ENCODE data around the gene DCAF11. TPM values are rescaled to one million over a fixed set of nuclear protein-coding genes. Genes with fewer than 3 reads are reported as not detected.

DCAF11 gene
- polyA plus RNA-seq (ENCODE audit: insufficient read length), result 75.4 TPM
- long read RNA-seq, donor 1, full-length matches to known transcripts, result 4 of 4 reads
- long read RNA-seq, donor 1, partial matches to known transcripts, result 0 of 4 reads
- long read RNA-seq, donor 1, other reads (novel, unspliced or antisense), result 0 of 4 reads
- long read RNA-seq, donor 2, full-length matches to known transcripts, result 10 of 33 reads
- long read RNA-seq, donor 2, partial matches to known transcripts, result 23 of 33 reads
- long read RNA-seq, donor 2, other reads (novel, unspliced or antisense), result 0 of 33 reads
- long read RNA-seq, donor 3, full-length matches to known transcripts, result 8 of 8 reads
- long read RNA-seq, donor 3, partial matches to known transcripts, result 0 of 8 reads
- long read RNA-seq, donor 3, other reads (novel, unspliced or antisense), result 0 of 8 reads
- long read RNA-seq, donor 4, result 0 reads
- long read RNA-seq, donor 5, full-length matches to known transcripts, result 11 of 46 reads
- long read RNA-seq, donor 5, partial matches to known transcripts, result 35 of 46 reads
- long read RNA-seq, donor 5, other reads (novel, unspliced or antisense), result 0 of 46 reads
- long read RNA-seq, donor 6, full-length matches to known transcripts, result 5 of 22 reads
- long read RNA-seq, donor 6, partial matches to known transcripts, result 17 of 22 reads
- long read RNA-seq, donor 6, other reads (novel, unspliced or antisense), result 0 of 22 reads
- long read RNA-seq, donor 7, full-length matches to known transcripts, result 17 of 47 reads
- long read RNA-seq, donor 7, partial matches to known transcripts, result 30 of 47 reads
- long read RNA-seq, donor 7, other reads (novel, unspliced or antisense), result 0 of 47 reads
- long read RNA-seq, donor 8, full-length matches to known transcripts, result 5 of 5 reads
- long read RNA-seq, donor 8, partial matches to known transcripts, result 0 of 5 reads
- long read RNA-seq, donor 8, other reads (novel, unspliced or antisense), result 0 of 5 reads

DNA sequence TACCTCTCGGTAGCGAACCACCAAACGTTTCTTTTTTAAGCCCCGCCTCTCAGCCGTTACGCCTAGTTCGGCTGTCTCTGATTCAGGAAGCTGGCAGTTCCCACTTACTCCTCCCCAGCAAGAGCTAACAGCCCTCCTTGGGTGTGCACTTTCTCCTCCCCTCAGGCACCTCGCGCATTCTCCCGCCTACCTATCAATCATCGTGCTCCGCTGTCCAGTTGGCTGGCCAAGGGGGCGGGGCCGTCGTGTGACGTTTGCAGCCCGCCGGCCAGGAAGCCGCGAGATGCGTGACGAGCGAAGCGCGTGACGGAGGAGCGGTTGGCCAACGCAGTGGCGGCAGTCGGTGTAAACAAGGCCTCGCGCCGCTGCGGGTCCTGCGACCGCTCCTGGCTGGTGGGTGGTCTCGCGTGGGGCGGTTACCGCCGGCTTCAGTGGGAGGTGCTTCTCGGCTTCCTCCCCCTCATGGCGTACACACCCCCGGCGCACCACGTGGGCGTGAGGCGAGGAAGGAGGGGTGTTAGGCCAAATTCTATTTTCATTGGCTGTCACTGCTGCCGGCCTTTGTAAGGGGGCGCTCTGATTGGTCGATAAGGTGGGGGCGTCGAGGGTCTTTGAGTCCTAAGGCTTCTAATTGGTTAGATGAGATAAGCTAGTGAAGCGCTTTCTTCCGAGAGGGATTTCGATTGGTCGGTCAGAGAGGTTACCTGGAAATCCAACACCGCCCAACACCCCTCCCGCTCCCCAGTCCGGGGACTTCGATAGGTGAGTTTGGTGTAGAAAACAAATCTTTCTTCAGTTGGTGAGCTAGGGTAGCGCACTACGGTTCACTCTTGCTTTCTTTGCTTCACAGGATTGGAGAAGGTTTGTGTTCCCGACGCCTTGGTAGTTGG, at the start of gene DCAF11, which contains the start of gene NRL:
Gene DCAF11, plus strand, starts transcription at position 246 of the 890 bp plus-strand sequence. CDS start 818 bp downstream, outside the sequence.
Gene NRL, minus strand, starts transcription at position 418 of the 890 bp plus-strand sequence. CDS start 32,101 bp downstream, outside the sequence.
- DNase-seq, result peak; percentile 100

DNA sequence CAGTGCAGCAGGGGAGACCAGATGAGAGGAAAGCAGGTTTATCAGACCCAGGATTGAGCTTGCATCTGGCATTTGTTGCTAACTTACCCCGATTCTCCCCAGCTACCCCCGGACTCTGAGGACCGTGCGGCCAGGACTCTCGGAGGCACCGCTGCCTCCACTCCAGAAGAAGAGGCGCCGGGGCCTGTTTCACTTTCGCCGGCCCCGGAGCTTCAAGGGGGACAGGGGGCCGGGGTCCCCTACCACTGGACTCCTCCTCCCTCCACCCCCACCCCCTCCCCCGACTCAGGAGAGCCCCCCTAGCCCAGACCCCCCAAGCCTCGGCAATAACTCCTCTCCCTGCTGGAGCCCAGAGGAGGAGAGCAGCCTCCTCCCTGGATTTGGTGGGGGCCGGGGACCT, 49.7 kb upstream of the DCAF11 start:
- no peak for DNase-seq

DNA sequence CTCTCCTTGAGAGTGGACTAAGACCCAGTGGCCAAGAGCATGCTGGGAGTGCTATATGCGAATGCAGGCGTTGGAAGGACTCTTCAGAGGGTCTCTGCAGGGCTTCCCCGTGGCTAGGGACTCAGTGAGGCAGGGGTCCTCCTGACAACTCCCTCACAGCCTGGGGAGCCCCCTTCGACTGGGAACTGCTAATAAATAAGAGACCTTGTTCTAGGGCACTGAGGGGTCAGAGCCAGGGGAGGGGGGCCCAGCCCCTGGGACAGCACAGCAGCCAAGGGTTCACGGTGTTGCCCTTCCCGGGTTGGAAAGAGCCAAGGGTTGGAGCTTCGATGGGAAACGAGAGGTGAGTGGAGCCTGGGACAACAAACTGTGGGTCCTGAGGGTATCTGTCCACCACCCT, 49.2 kb upstream of the DCAF11 start:
- no peak for DNase-seq

DNA sequence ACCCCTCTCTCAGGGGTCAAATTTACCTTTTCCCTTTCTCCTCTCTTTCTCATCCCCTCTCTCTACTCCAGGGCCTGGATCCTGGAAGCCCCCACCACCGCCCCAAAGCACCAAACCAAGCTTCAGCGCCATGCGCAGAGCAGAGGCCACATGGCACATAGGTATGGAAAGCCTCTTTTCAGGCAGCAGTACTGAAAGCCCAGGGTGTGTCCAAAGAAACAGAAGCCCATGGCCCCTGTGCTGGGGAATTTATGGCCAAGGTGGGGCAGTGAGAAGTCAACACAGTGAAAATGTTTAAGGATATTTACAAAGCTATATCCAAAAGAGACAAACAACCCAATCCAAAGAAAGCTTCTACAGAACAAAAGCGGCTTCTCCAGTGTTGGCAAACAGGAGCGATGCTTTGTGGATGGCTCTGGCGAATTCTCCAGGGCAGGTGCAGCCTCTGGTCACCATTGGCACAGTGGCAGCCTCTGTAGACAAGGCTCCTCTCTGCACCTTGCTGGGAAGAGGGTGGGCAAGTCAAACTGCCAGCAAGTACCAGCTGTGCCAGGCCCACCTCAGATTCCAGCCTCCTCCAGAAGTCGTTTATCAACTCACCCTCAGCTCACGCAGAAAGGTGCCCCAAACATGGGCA, 48.0 kb upstream of the DCAF11 start:
- DNase-seq, result no peak

DNA sequence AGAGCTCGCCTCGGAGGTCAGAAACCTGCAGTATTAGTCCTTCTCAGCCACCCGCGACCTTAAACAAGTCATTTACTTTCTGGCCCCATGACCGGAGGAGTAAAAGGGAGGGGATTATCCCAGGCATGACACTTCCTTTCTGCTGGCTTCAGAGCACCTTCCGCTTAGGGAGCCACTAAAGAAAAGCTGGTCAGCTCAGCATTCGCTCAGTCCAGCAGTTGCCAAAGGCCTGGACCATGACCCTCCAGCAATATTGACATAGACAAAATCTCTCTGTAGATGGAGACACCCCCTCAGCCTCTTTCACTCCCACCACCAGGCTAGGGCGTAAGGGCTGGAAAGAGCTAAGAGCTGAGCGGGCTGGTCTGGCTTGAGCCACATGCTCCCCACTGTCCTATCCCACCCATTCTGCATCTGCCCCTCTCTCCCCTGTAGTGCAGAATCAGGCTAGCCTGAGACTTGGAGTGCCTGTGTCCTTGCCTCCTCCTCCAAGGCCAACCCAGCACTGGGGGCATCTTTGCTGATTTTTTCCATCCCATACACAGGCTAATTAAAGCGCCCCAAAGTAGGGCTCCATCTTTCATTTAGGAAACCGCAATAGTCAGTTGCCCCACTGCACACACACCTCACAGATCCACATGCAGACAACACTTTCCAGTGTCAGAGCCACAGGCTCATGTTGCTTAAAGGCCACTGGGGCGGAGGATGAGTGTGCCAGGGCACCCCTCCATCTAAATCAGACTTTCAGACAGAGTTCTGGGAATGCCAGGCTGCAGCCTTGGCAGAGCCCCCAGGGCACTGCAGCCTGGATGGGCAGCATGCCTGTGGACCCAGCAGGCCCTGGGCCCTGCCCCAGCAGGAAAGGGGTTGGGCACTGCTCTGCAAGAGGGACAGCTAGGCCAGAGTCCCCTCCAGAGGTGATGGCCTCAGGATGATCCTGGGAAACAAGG, 47.2 kb upstream of the DCAF11 start:
- DNase-seq, result no peak

DNA sequence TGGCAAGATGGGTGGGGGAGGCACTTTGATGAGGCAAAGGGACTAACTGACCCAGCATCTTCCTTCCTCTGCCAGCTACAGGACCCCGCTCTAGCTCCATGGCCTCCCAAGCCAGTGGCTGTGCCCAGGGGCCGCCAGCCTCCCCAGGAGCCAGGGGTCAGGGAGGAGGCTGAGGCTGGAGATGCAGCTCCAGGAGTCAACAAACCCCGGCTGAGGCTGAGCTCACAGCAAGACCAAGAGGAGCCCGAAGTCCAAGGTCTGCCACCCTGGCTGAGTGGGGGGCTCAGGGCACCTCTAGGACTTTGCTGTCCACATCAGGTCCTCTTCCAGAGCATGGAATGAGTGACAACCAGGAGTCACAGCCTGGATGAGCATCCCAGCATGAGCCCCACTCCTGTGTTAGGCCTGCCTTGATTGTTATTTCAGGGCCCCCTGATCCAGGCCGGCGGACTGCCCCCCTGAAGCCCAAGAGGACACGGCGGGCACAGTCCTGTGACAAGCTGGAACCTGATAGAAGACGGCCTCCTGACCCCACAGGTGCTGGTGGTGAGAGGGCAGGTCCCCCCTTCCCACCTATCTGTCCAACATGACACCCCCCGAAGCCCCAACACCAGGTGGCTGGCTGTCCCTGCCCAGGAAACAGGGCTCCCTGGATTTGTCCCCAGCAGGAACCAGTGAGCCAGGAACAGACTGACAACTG, 45.7 kb upstream of the DCAF11 start:
- no peak for DNase-seq

DNA sequence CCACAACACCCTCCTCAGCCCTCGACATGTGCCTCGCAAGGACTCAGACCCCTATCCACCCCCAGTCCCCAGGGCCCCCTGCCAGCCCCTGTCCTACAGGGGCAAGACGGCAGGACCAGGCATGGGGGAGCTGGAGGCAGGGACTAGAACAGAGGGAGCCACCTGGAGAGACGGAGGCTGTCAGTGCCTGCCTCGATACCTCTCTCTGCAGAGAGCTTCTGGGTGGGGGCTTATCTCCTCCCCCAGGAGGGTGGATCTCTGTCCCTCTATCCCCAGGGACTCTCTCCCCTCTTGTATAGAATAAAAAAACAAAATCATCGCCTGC, 45.2 kb upstream of the DCAF11 start:
- no peak for DNase-seq

DNA sequence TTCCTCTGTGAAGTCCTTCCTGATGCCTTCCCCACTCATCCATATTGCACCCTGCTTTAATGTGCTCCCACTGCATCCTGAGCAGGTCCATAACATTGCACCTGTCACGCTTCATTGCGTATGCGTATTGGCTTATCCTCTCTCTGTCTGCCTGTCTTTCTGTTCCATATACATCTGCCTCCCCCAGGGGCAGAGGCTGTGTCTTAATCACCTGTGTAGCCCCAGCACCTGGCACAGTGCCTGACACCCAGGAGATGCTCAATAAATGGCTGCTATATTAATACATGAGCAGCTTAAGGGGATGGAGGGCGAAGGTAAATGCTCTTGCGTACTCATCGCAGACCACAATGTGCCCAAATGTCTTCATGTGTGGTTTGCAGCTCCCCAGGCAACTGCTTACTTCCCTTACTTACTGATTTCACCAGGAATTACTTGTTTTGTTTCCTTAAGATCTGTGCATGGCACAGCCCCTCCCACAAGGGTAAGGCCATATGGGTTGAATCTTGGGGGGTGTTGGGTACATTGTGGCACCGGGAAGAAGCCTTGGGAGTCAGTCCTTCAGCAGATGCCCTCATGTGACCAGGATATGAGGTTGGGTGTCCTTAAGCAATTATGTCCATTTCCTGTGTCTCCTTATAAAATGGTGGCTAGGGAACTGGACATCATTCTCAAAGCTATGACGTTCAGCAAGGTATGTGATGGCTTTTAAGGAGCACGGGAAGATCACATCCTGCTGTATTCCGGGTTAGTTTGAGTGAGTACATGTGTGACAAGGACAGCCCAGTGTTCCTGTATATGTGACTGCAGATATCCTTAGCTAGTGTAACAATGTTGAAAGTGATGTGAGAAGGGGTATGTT, 44.1 kb upstream of the DCAF11 start:
- no peak for DNase-seq

DNA sequence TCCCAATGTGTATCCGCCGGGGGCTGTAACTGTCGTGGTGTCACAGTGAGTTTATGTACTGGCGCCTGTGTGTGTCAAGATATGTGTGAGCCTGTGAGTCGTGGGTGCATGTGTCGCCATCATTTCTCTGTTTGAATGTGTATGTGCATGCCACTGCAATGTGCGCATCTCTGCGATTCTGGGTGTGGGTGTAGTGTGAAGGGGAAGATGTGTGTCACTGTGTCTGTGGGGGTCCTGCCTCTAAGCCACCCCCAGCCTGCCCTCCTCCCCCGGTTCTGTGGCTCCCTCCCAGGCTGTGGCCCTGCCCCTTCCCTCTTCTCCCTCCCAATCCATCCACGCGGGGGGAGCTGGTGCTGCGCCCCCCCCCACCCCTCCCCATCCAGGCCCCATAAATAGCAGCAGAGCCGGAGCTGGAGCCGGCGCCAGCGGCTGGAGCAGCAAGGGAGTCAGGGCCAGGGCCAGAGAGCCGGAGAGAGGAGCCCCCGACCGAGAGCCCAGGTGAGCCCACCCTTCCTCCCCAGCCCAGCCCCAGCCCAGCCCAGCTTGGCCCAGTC, 43.4 kb upstream of the DCAF11 start, which contains the start of gene CPNE6:
Gene CPNE6, plus strand, starts transcription at position 419 of the 554 bp plus-strand sequence. CDS start 1,375 bp downstream, outside the sequence.
- no peak for DNase-seq

DNA sequence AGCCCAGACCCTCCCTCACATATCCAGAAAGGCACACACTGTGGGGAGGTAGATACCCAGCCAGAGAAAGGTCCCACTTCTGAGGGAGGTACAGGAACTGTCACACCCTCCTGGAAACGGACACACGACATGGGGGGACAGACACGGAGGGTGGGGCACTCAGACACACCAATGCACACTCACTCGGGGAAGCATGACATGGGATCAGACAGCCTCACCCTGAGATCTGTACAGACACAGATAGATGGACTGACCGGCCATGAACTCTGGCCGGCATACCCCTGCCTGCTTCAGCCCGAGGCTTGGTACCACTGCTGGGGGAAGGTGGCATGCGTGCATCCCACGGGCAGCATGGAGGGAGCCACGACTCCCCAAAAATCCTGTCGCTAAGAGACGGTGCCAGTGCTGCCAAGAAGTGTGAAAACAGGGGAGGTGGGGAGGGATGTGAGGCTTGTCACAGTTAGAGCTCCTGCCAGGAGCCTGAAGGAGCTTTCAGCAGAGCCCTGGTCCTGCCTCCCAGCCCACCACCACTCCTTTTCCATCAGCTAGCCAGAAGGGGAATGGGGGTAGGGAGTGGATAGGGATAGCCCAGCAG, 42.6 kb upstream of the DCAF11 start:
- DNase-seq, result no peak

DNA sequence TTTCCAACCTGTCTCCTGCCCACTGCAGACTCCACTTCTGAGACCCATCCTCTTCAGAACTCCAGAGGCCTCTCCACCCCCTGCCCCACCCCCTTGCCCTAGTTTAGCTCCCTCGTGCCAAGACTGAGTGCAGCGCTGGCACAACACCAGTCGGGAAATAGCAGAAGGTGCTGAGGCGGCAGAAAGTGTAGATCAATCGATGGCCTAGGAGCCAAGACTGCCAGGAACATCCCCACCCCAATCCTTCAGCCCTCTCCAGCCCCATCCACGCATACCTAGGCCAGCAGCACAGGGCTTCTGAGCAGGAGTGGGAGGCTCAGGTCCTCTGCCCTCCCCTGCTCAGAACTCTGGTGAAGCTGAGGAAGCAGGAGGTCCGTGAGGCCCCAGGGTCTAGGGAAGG, 42.1 kb upstream of the DCAF11 start:
- DNase-seq, result no peak

DNA sequence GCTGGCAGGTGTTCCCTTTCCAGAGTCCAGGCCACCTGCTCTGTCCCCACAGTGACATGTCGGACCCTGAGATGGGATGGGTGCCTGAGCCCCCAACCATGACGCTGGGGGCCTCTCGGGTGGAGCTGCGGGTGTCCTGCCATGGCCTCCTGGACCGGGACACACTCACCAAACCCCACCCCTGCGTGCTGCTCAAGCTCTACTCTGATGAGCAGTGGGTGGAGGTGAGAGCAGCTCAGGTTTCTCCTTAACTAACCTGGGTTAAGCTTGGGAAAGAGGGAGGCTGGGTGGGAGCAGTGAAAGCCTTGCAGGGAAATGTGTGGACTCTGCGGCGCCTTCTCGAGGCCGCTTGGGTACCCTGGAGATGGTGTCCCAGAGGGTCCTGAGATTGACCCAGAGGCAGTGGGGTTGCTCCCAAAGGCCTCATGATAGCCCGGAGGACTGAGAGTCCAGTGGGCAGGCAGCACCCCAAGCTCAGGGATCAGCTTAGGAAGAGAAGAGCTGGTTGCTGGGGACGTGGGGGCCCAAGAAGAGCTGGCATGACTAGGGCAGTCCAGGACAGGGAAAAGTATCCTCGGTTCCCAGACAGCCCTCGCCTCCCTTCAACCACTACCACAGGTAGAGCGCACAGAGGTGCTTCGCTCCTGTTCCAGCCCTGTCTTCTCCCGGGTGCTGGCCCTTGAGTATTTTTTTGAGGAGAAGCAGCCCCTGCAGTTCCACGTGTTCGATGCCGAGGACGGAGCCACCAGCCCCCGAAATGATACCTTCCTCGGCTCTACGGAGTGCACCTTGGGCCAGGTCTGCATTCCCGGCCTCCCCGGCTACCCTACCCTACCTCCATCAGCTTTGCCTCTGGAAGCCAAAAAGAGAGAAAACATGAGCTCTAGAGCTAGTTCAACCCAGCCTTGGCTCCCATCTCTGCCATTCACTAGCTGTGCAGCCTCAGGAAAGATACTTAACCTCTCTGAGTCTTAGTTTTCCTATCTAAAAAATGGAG, 41.4 kb upstream of the DCAF11 start:
- DNase-seq, result no peak

DNA sequence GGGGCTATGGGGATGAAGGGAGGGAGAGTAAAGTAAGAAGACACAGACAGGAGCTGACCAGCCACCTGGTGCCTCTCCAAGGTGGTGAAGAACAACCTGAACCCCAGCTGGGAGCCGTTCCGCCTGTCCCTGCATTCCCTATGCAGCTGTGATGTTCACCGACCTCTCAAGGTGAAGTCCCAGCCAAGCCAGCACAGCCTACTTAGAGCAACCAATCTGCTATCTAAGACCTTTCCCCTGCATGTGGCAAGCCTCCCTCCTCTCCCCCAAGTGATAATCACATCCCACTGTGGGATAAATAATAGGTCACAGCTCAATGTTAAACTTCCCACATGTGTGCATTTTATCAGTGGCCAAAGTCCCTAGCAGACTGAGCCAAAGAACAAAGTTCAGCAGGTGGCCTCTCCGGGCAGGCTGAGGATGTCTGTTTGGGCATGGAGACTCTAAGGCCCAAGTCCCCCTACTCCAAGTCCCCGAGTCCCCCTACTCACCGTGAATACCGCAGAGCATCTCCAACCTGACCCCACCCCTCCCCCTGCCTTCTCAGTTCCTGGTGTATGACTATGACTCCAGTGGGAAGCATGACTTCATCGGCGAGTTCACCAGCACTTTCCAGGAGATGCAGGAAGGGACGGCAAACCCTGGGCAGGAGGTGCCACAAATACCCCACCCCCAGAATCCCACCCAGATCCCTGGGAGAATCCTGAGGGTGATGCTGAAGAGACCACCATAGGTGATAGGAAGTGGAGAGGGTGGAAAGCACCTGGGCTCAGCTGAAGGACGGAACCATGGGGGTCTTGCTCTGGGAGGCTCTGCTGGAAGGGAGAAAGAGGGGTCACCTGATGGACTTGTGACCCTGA, 39.7 kb upstream of the DCAF11 start:
- DNase-seq, result no peak

DNA sequence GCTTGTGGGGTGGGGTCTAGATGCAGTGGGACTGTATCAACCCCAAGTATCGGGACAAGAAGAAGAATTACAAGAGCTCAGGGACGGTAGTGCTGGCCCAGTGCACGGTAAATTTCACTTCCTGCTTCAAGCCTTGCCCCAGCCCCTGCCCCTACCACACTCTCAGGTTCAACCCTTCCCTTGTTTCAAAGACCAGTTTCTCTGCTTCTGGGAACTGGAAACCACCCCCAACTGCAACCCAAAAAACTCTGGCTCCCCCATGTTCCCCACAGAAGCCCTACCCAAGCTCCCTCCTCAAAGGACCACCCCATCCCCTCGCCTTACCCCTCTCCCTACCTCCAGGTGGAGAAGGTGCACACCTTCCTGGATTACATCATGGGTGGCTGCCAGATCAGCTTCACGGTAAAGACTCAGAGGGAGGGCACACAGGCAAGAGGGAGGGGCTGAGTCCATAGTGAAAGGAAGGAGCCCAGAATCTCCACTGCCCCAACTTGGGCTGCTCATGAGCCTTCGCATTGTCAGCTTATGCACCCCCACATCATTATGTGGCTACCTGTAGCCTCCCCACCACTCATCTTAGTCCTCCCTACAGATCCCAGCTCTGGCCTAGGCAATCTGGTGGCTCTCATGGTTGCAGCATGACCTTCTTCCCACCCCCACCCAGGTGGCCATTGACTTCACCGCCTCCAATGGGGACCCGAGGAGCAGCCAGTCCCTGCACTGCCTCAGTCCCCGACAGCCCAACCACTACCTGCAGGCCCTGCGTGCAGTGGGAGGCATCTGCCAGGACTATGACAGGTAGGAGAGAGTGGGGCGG, 38.9 kb upstream of the DCAF11 start:
- DNase-seq, result no peak

DNA sequence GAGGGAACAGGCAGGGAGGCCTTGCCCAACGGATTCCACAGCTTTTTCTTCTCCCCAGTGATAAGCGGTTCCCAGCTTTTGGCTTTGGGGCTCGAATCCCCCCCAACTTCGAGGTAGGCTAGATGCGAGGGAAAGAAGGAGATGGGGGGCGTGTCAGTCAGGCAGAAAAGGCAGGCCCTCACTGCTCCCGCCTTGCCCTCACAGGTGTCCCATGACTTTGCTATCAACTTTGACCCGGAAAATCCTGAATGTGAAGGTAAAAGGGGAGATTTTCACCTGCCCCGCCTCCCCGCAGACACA, 38.3 kb upstream of the DCAF11 start:
- no peak for DNase-seq

Data from left kidney (tissue), 8 donors.